Measurements from ENCODE around the gene ARHGAP31. TPM values are rescaled to one million over a fixed set of nuclear protein-coding genes. Genes with fewer than 3 reads are reported as not detected.

ARHGAP31 gene
- total RNA-seq, 1 experiment from 2014 or later: 7.2 TPM

GRCh38 chr3:119340014-119340413 lies 45.8 kb downstream of the ARHGAP31 start:
- TF ChIP-seq USF1 (CRISPR knock-in tag; IDR thresholded peaks at IDR 0.05) (no peak), TP53 (CRISPR knock-in tag; IDR thresholded peaks at IDR 0.05) (no peak), CREM (CRISPR knock-in tag; IDR thresholded peaks at IDR 0.05) (no peak), JAZF1 (CRISPR knock-in tag; IDR thresholded peaks at IDR 0.05) (no peak), NR1H2 (CRISPR knock-in tag; IDR thresholded peaks at IDR 0.05) (no peak), ZNF263 (CRISPR knock-in tag; IDR thresholded peaks at IDR 0.05; ENCODE audit: low read depth) (no peak), IRF2 (CRISPR knock-in tag; IDR thresholded peaks at IDR 0.05; ENCODE audit: borderline replicate concordance, low read depth) (no peak), TEAD4 (CRISPR knock-in tag; IDR thresholded peaks at IDR 0.05) (no peak), GRHL2 (CRISPR knock-in tag; IDR thresholded peaks at IDR 0.05; ENCODE audit: insufficient replicate concordance, severe bottlenecking) (no peak), CBFB (CRISPR knock-in tag; IDR thresholded peaks at IDR 0.05; ENCODE audit: low read depth) (no peak), SMAD3 (CRISPR knock-in tag; IDR thresholded peaks at IDR 0.05; ENCODE audit: borderline replicate concordance) (no peak)
- TF ChIP-seq, protein P1, sequence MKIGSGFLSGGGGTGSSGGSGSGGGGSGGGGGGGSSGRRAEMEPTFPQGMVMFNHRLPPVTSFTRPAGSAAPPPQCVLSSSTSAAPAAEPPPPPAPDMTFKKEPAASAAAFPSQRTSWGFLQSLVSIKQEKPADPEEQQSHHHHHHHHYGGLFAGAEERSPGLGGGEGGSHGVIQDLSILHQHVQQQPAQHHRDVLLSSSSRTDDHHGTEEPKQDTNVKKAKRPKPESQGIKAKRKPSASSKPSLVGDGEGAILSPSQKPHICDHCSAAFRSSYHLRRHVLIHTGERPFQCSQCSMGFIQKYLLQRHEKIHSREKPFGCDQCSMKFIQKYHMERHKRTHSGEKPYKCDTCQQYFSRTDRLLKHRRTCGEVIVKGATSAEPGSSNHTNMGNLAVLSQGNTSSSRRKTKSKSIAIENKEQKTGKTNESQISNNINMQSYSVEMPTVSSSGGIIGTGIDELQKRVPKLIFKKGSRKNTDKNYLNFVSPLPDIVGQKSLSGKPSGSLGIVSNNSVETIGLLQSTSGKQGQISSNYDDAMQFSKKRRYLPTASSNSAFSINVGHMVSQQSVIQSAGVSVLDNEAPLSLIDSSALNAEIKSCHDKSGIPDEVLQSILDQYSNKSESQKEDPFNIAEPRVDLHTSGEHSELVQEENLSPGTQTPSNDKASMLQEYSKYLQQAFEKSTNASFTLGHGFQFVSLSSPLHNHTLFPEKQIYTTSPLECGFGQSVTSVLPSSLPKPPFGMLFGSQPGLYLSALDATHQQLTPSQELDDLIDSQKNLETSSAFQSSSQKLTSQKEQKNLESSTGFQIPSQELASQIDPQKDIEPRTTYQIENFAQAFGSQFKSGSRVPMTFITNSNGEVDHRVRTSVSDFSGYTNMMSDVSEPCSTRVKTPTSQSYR (CRISPR knock-in tag; IDR thresholded peaks at IDR 0.05): no peak
- TF ChIP-seq, protein P2, sequence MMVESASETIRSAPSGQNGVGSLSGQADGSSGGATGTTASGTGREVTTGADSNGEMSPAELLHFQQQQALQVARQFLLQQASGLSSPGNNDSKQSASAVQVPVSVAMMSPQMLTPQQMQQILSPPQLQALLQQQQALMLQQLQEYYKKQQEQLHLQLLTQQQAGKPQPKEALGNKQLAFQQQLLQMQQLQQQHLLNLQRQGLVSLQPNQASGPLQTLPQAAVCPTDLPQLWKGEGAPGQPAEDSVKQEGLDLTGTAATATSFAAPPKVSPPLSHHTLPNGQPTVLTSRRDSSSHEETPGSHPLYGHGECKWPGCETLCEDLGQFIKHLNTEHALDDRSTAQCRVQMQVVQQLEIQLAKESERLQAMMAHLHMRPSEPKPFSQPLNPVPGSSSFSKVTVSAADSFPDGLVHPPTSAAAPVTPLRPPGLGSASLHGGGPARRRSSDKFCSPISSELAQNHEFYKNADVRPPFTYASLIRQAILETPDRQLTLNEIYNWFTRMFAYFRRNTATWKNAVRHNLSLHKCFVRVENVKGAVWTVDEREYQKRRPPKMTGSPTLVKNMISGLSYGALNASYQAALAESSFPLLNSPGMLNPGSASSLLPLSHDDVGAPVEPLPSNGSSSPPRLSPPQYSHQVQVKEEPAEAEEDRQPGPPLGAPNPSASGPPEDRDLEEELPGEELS (CRISPR knock-in tag; IDR thresholded peaks at IDR 0.05): no peak
- CTCF ChIA-PET: no interaction called here

GRCh38 chr3:119340446-119340845 lies 46.3 kb downstream of the ARHGAP31 start:
- CTCF ChIA-PET: no interaction called here
- Mint-ChIP-seq H3K27me3 (ENCODE audit: low read depth) (peaks cover 9% of the 10 kb centered on the region), H3K4me3 (no peak overlapping the region), H3K27ac (no peak overlapping the region), H3K9me3 (peaks cover 12% of the 10 kb centered on the region), H3K36me3 (peaks cover 9% of the 10 kb centered on the region), H3K4me1 (peaks cover 15% of the 10 kb centered on the region)
- TF ChIP-seq ZNF138 (CRISPR knock-in tag; conservative IDR thresholded peaks at IDR 0.05): no peak
- no peak for TF ChIP-seq HMGA2 (CRISPR knock-in tag; IDR thresholded peaks at IDR 0.05)
- no peak for TF ChIP-seq AFF4 (CRISPR knock-in tag; IDR thresholded peaks at IDR 0.05; ENCODE audit: borderline replicate concordance)
- TF ChIP-seq ETV6 (CRISPR knock-in tag; IDR thresholded peaks at IDR 0.05): no peak
- TF ChIP-seq, protein P3, sequence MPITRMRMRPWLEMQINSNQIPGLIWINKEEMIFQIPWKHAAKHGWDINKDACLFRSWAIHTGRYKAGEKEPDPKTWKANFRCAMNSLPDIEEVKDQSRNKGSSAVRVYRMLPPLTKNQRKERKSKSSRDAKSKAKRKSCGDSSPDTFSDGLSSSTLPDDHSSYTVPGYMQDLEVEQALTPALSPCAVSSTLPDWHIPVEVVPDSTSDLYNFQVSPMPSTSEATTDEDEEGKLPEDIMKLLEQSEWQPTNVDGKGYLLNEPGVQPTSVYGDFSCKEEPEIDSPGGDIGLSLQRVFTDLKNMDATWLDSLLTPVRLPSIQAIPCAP (CRISPR knock-in tag; IDR thresholded peaks at IDR 0.05): no peak
- no peak for TF ChIP-seq USF2 (CRISPR knock-in tag; IDR thresholded peaks at IDR 0.05)
- no peak for TF ChIP-seq GABPB1 (CRISPR knock-in tag; IDR thresholded peaks at IDR 0.05)
- no peak for TF ChIP-seq ZNF512 (CRISPR knock-in tag; IDR thresholded peaks at IDR 0.05; ENCODE audit: borderline replicate concordance)
- ATAC-seq (no peak), DNase-seq (ENCODE audit: low spot score) (no peak)
- POLR2A ChIA-PET: no interaction called here

More at GRCh38 chr3:119340014-119340413, 45.8 kb downstream of the ARHGAP31 start:
- no peak for DNase-seq (ENCODE audit: low spot score)
- Mint-ChIP-seq H3K4me1 (peaks cover 15% of the 10 kb centered on the region), H3K9me3 (peaks cover 12% of the 10 kb centered on the region), H3K4me3 (no peak overlapping the region), H3K27me3 (ENCODE audit: low read depth) (peaks cover 5% of the 10 kb centered on the region), H3K36me3 (peaks cover 9% of the 10 kb centered on the region), H3K27ac (no peak overlapping the region)
- POLR2A ChIA-PET: no interaction called here
- ATAC-seq: no peak

Measured in WTC11 (cell line).